Body of pancreas (tissue), 4 donors: ENCODE measurements around the gene TBX4.
A peak's percentile ranks its signal among the peaks of the same experiment; 100 is the strongest.

Experiments used
- CTCF ChIP-seq, 7 experiments: fragments of 450-650 bp in 4 of 7; fragments of 200-600 bp in 3 of 7; sonication (generic) in 3 of 7; IDR thresholded peaks; one replicate each; pipeline ENCODE4 v1.5.1; 2016 to 2019; ENCODE audit warnings: antibody characterized with exemption in 7 of 7
- POLR2A ChIP-seq, 3 donors: fragments of 450-650 bp; IDR thresholded peaks; one replicate each; pipeline ENCODE4 v1.6.1; 2016; ENCODE audit warnings: antibody characterized with exemption in 3 of 3, mild to moderate bottlenecking in 2 of 3

GRCh38 chr17:61412143-61412859 lies 39.9 kb upstream of the TBX4 start:
- TF ChIP-seq CTCF (IDR thresholded peaks at IDR 0.05) (peak; percentile 94 to 99 (median 97)), POLR2A (IDR thresholded peaks at IDR 0.05) (peak in 1 of 3 donors; percentile 24)
